Measurements from ENCODE around the gene FPR2.

FPR2 gene

GRCh38 chr19:51779703-51780102 lies 18.7 kb downstream of the FPR2 start (continued):
- TF ChIP-seq, protein P1, sequence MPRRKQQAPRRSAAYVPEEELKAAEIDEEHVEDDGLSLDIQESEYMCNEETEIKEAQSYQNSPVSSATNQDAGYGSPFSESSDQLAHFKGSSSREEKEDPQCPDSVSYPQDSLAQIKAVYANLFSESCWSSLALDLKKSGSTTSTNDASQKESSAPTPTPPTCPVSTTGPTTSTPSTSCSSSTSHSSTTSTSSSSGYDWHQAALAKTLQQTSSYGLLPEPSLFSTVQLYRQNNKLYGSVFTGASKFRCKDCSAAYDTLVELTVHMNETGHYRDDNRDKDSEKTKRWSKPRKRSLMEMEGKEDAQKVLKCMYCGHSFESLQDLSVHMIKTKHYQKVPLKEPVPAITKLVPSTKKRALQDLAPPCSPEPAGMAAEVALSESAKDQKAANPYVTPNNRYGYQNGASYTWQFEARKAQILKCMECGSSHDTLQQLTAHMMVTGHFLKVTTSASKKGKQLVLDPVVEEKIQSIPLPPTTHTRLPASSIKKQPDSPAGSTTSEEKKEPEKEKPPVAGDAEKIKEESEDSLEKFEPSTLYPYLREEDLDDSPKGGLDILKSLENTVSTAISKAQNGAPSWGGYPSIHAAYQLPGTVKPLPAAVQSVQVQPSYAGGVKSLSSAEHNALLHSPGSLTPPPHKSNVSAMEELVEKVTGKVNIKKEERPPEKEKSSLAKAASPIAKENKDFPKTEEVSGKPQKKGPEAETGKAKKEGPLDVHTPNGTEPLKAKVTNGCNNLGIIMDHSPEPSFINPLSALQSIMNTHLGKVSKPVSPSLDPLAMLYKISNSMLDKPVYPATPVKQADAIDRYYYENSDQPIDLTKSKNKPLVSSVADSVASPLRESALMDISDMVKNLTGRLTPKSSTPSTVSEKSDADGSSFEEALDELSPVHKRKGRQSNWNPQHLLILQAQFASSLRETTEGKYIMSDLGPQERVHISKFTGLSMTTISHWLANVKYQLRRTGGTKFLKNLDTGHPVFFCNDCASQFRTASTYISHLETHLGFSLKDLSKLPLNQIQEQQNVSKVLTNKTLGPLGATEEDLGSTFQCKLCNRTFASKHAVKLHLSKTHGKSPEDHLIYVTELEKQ (tag by site-specific recombination; IDR thresholded peaks at IDR 0.05; ENCODE audit: borderline replicate concordance): no peak
- no peak for TF ChIP-seq BCL11B (tag by site-specific recombination; IDR thresholded peaks at IDR 0.05; ENCODE audit: low read depth)
- no peak for TF ChIP-seq ZNF549 (tag by site-specific recombination; IDR thresholded peaks at IDR 0.05)
- TF ChIP-seq ZNF354C (tag by site-specific recombination; IDR thresholded peaks at IDR 0.05; ENCODE audit: borderline replicate concordance, low read depth): no peak
- TF ChIP-seq KLF17 (tag by site-specific recombination; IDR thresholded peaks at IDR 0.05): no peak
- no peak for TF ChIP-seq AEBP2 (tag by site-specific recombination; IDR thresholded peaks at IDR 0.05; ENCODE audit: borderline replicate concordance)
- no peak for TF ChIP-seq ZNF530 (tag by site-specific recombination; IDR thresholded peaks at IDR 0.05; ENCODE audit: low read depth)

DNA sequence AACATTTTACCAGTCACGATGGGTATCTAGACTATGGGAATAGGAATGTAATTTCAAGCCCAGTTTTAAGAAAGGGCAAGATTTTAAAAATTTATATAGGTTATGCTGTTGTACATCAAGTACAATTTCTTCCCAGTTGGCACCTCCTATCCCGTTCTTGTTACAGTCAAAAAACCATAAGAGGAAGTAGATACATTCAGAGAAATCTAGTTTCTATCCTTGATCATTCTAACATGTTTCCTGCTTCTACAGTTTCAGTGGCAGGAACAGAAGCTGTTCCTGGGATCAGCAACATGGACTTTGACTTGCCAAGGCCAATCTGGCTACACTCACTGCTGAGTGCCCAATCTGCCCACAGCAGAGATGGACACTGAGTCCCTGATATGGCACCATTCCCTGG lies 19.3 kb downstream of the FPR2 start:
- Histone ChIP-seq H3K36me3 (ENCODE audit: control insufficient read depth in 2 of 2, insufficient read depth in 1 of 2, low read length in 2 of 2) (no peaks in the 10 kb centered on the region), H3K4me3 (ENCODE audit: low read depth, low read length) (no peak overlapping the region), H3K4me1 (ENCODE audit: control insufficient read depth, insufficient read depth, low read length) (no peaks in the 10 kb centered on the region), H3K9me3 (ENCODE audit: control insufficient read depth, insufficient read depth, low read depth, low read length) (no peaks in the 10 kb centered on the region), H3K27ac (ENCODE audit: extremely low read depth, low read depth, low read length) (no peak overlapping the region)
- CTCF ChIA-PET: interaction anchor here (0.6 to 1.4 kb wide), 4 partner anchors 119 to 790 kb away, joined by 3 to 6 read pairs (median 4); no protein-coding TSS in a partner anchor
- TF ChIP-seq KLF16 (tag by site-specific recombination; IDR thresholded peaks at IDR 0.05) (no peak), ZSCAN16 (tag by site-specific recombination; IDR thresholded peaks at IDR 0.05) (no peak)
- TF ChIP-seq, protein P2, sequence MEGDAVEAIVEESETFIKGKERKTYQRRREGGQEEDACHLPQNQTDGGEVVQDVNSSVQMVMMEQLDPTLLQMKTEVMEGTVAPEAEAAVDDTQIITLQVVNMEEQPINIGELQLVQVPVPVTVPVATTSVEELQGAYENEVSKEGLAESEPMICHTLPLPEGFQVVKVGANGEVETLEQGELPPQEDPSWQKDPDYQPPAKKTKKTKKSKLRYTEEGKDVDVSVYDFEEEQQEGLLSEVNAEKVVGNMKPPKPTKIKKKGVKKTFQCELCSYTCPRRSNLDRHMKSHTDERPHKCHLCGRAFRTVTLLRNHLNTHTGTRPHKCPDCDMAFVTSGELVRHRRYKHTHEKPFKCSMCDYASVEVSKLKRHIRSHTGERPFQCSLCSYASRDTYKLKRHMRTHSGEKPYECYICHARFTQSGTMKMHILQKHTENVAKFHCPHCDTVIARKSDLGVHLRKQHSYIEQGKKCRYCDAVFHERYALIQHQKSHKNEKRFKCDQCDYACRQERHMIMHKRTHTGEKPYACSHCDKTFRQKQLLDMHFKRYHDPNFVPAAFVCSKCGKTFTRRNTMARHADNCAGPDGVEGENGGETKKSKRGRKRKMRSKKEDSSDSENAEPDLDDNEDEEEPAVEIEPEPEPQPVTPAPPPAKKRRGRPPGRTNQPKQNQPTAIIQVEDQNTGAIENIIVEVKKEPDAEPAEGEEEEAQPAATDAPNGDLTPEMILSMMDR (tag by site-specific recombination; IDR thresholded peaks at IDR 0.05): no peak
- POLR2A ChIA-PET: no interaction called here

- Histone ChIP-seq H3K36me3 (ENCODE audit: control insufficient read depth in 2 of 2, insufficient read depth in 1 of 2, low read length in 2 of 2) (no peaks in the 10 kb centered on the region), H3K4me3 (ENCODE audit: low read depth, low read length) (no peak overlapping the region), H3K27ac (ENCODE audit: extremely low read depth, low read depth, low read length) (no peak overlapping the region), H3K4me1 (ENCODE audit: control insufficient read depth, insufficient read depth, low read length) (no peaks in the 10 kb centered on the region), H3K9me3 (ENCODE audit: control insufficient read depth, insufficient read depth, low read depth, low read length) (no peaks in the 10 kb centered on the region)
- ChIA-PET CTCF (interaction anchor here (0.6 to 0.7 kb wide), 4 partner anchors 164 to 910 kb away, joined by 3 to 5 read pairs (median 3); no protein-coding TSS in a partner anchor), POLR2A (no interaction called here)
- no peak for TF ChIP-seq GLIS1 (tag by site-specific recombination; IDR thresholded peaks at IDR 0.05)
- TF ChIP-seq, protein P1 (tag by site-specific recombination; IDR thresholded peaks at IDR 0.05; ENCODE audit: borderline replicate concordance): no peak
- no peak for TF ChIP-seq ZNF747 (tag by site-specific recombination; IDR thresholded peaks at IDR 0.05)
- TF ChIP-seq PRDM1 (tag by site-specific recombination; IDR thresholded peaks at IDR 0.05): no peak
- TF ChIP-seq, protein P3, sequence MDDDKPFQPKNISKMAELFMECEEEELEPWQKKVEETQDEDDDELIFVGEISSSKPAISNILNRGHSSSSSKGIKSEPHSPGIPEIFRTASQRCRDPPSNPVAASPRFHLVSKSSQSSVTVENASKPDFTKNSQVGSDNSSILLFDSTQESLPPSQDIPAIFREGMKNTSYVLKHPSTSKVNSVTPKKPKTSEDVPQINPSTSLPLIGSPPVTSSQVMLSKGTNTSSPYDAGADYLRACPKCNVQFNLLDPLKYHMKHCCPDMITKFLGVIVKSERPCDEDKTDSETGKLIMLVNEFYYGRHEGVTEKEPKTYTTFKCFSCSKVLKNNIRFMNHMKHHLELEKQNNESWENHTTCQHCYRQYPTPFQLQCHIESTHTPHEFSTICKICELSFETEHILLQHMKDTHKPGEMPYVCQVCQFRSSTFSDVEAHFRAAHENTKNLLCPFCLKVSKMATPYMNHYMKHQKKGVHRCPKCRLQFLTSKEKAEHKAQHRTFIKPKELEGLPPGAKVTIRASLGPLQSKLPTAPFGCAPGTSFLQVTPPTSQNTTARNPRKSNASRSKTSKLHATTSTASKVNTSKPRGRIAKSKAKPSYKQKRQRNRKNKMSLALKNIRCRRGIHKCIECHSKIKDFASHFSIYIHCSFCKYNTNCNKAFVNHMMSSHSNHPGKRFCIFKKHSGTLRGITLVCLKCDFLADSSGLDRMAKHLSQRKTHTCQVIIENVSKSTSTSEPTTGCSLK (tag by site-specific recombination; IDR thresholded peaks at IDR 0.05): no peak
- TF ChIP-seq ZNF138 (tag by site-specific recombination; IDR thresholded peaks at IDR 0.05; ENCODE audit: borderline replicate concordance): no peak
- TF ChIP-seq ZNF664 (tag by site-specific recombination; IDR thresholded peaks at IDR 0.05): no peak
- TF ChIP-seq ZFP3 (tag by site-specific recombination; IDR thresholded peaks at IDR 0.05; ENCODE audit: low read depth): no peak
- no peak for TF ChIP-seq SCRT1 (tag by site-specific recombination; IDR thresholded peaks at IDR 0.05; ENCODE audit: borderline replicate concordance)
- no peak for TF ChIP-seq ZNF621 (tag by site-specific recombination; IDR thresholded peaks at IDR 0.05)
Measured at GRCh38 chr19:51781999-51782398, 21.0 kb downstream of the FPR2 start.

Data from HEK293 (cell line).